Adrenal gland (tissue), 12 donors: ENCODE data around the gene COL6A1. TPM values are rescaled to one million over a fixed set of nuclear protein-coding genes. Genes with fewer than 3 reads are reported as not detected.

Experiments used
- DNase-seq, 7 donors: peaks; one replicate each; pipeline ENCODE4 v3.0.0-alpha.2; 2019 to 2020
- H3K27ac ChIP-seq, 5 donors: fragments of 200-600 bp; sonication (generic) in 4 of 5; 1 replicate in 3 of 5; 2 replicates in 2 of 5; pipeline versions ENCODE4 v1.5.1 to v1.8.0; 2016 to 2020; ENCODE audit warnings: mild to moderate bottlenecking in 1 of 5
- H3K27me3 ChIP-seq: fragments of 200-600 bp; 2 replicates; pipeline ENCODE4 v1.8.0; 2021
- H3K36me3 ChIP-seq, 2 donors: fragments of 200-600 bp; replicated peaks in 1 of 2; 1 replicate in 1 of 2; 2 replicates in 1 of 2; pipeline versions ENCODE4 v1.5.1 to v1.8.0; 2018 to 2022
- H3K4me1 ChIP-seq, 2 donors: fragments of 200-600 bp; replicated peaks in 1 of 2; 1 replicate in 1 of 2; 2 replicates in 1 of 2; pipeline versions ENCODE4 v1.5.1 to v1.8.0; 2018 to 2021
- H3K4me3 ChIP-seq, 4 donors: fragments of 200-600 bp; sonication (generic) in 3 of 4; one replicate each; pipeline ENCODE4 v1.5.1; 2016 to 2018
- H3K9me3 ChIP-seq, 3 donors: fragments of 200-600 bp; sonication (generic) in 1 of 3; replicated peaks in 1 of 3; 1 replicate in 2 of 3; 2 replicates in 1 of 3; pipeline versions ENCODE4 v1.5.1 to v1.8.0; 2016 to 2021
- CTCF ChIP-seq, 6 experiments: fragments of 450-650 bp in 4 of 6; fragments of 200-600 bp in 2 of 6; sonication (generic) in 1 of 6; IDR thresholded peaks; 1 replicate in 5 of 6; 2 replicates in 1 of 6; pipeline versions ENCODE4 v1.5.1 to v1.8.0; 2016 to 2021; ENCODE audit warnings: antibody characterized with exemption in 6 of 6, mild to moderate bottlenecking in 2 of 6, moderate library complexity in 1 of 6
- POLR2A ChIP-seq, 2 donors: fragments of 450-650 bp; IDR thresholded peaks; one replicate each; pipeline ENCODE4 v1.6.1; 2017; ENCODE audit warnings: antibody characterized with exemption in 2 of 2, mild to moderate bottlenecking in 2 of 2, moderate library complexity in 1 of 2
- WGBS, 4 donors: extraction: QIAGEN DNeasy Blood & Tissue Kit in 2 of 4; methylation state at CpG; one replicate each; pipeline versions ENCODE4 v1.1.5 to v1.1.7; 2013 to 2017; 5-methylcytosine and 5-hydroxymethylcytosine counted together
- intact Hi-C, 2 donors: fragments of 100-400 bp; cut with DNase I; formaldehyde crosslinking; loops; one replicate each; pipeline versions ENCODE4 v1.14.1 to v1.15.0; 2022 to 2023
- polyA plus RNA-seq, 3 donors: library from polyadenylated mRNA; stranded (reverse); fragments of 200-250 nt in 2 of 3; fragments of 350-450 nt in 1 of 3; fragmentation: Illumina TruSeq in 1 of 3; extraction: RNeasy Lipid Tissue Mini Kit (QIAGEN cat#74804) in 1 of 3; gene quantifications; one replicate each; pipeline ENCODE4 v1.2.3, GENCODE V29; 2013 to 2014
- total RNA-seq, 9 donors: library from RNA; depleted of rRNA in 4 of 9; stranded (reverse); fragments of >200 nt in 4 of 9; fragments of 120-200 nt in 1 of 9; fragmentation: NEBNext Ultra II Directional in 1 of 9; extraction: Animal tissue kit (Norgen Biotek cat#: 25700) in 1 of 9; gene quantifications; one replicate each; pipeline versions ENCODE4 v1.1.0 to v1.2.4, GENCODE V29; 2013 to 2023
- donor health status: healthy with polysubstance abuse.
- donor health status: Bipolar disorder and iron deficiency.
- donor health status: DM: yes; HTN: yes; CAD: no.
- donor health status: DM: no; HTN: no; CAD: no.
- donor health status: DM: no; HTN: no; CAD: no.
- donor health status: DM: yes; HTN: yes; CAD: no.

Gene COL6A1
- total and polyA plus RNA-seq, 12 donors = 22.3 to 490 (median 151) TPM

DNA sequence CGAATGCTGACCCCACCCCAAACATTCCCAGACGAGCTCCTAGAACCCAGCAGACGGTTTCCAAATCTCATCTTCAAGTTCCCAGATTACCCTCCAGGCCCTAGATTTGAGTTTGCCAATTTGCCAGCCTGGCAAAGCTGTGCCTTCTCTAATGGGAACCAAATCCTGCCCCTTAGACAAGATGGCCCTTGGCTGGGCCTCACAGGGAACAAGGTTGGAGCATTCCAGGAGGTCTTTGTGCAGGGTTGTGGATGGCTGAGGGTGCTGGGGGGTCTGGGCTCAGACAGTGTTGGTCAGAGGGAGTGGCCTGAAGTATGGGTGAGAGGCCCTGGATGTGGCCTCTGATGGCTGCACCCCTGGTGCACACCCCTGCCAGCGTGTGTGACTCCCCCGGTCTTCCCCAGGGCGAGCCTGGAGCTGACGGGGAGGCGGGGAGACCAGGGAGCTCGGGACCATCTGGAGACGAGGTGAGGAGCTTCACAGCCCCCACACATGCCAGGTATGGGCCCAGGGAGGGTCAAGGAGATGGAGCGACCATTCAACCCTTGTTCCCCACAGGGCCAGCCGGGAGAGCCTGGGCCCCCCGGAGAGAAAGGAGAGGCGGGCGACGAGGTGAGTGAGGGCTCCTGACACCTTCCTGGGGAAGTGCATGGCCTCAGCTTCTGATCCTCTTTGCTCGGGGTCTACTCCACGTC lies 10.2 kb downstream of the COL6A1 start:
- H3K9me3 ChIP-seq = no peaks in the 10 kb centered on the region
- no peaks in the 10 kb centered on the region for H3K4me1 ChIP-seq
- TF ChIP-seq CTCF (IDR thresholded peaks at IDR 0.05) (no peak), POLR2A (IDR thresholded peaks at IDR 0.05) (no peak)
- WGBS, 4 donors = 90 to 92% (median 91%) methylated on average over 15 to 18 of the region's 18 CpGs
- intact Hi-C loops = no loop called here
- H3K36me3 ChIP-seq = peaks cover 0 to 38% of the 10 kb centered on the region in 2 donors
- H3K27ac ChIP-seq = peak overlapping the region in 1 of 5 donors; percentile 1
- H3K27me3 ChIP-seq = no peaks in the 10 kb centered on the region
- DNase-seq = peak in 5 of 7 donors; percentile 0 to 10 (median 6)
- no peak overlapping the region for H3K4me3 ChIP-seq

GRCh38 chr21:45992301-45993209 lies 11.0 kb downstream of the COL6A1 start:
- no peak overlapping the region for H3K4me3 ChIP-seq
- H3K4me1 ChIP-seq = no peaks in the 10 kb centered on the region
- H3K9me3 ChIP-seq = no peaks in the 10 kb centered on the region
- no peak for TF ChIP-seq POLR2A (IDR thresholded peaks at IDR 0.05)
- no peak for TF ChIP-seq CTCF (IDR thresholded peaks at IDR 0.05)
- WGBS, 4 donors = 86 to 88% (median 87%) methylated on average over 15 to 32 of the region's 32 CpGs
- peak in 6 of 7 donors; percentile 1 to 16 (median 8) for DNase-seq
- peak overlapping the region in 1 of 5 donors; percentile 52 for H3K27ac ChIP-seq
- peaks cover 0 to 36% of the 10 kb centered on the region in 2 donors for H3K36me3 ChIP-seq
- intact Hi-C loops = no loop called here
- no peaks in the 10 kb centered on the region for H3K27me3 ChIP-seq

DNA sequence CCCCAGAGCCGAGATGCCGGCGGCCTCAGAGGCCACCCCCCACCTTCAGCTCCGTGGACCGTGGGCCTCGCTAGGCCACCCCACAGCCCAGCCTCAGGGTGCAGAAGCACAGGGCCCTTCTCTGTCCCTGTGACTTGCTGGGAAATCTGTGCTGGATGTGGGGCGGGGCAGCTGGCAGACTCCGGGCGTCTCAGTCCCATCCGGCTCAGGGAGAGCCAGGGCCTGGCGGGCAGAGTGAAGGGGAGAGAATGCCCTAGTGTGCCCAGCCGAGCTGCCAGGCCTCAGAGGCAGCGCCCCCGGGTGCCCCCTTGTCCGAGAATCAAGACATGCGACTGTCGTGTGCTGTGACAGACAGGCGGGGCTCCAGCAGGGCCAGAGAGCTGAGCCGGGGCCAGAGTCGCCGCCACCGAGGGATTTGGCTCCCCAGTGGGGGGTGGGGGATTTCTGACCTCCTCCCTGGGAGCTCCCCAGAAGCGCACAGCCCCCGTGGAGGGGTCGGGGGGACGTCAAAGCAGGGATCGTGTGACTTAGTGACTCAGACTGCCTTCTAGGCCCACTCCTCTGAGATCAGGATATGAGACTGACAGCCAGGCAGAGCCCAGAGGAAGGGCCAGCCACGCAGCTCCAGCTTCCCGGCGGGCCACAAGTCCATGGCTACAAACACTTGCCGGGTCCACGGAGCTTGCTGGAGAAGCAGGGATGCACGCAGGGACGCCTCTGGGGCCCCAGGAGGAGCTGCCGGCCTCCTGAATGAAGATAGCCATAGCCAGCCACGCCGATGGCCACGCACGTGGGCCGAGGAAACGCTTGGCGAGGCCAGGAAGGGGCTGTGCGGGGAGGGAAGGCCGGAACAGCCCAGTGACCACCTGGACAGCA lies 11.9 kb downstream of the COL6A1 start:
- H3K36me3 ChIP-seq = peaks cover 0 to 36% of the 10 kb centered on the region in 2 donors
- TF ChIP-seq CTCF (IDR thresholded peaks at IDR 0.05) (no peak), POLR2A (IDR thresholded peaks at IDR 0.05) (no peak)
- no peak overlapping the region for H3K4me3 ChIP-seq
- peak; percentile 0 to 37 (median 12) for DNase-seq
- intact Hi-C loops = no loop called here
- 84 to 91% (median 88%) methylated on average over 22 to 44 of the region's 44 CpGs for WGBS, 4 donors
- no peaks in the 10 kb centered on the region for H3K9me3 ChIP-seq
- H3K27ac ChIP-seq = peak overlapping the region in 1 of 5 donors; percentile 52
- H3K27me3 ChIP-seq = no peaks in the 10 kb centered on the region
- no peaks in the 10 kb centered on the region for H3K4me1 ChIP-seq
